ENCODE measurements around the gene PLOD3.

- TF ChIP-seq CTCF (IDR thresholded peaks at IDR 0.05) (no peak), POLR2A (IDR thresholded peaks at IDR 0.05) (no peak)
Observed at GRCh38 chr7:101216860-101217387, 457 bp downstream of the PLOD3 start.
